ENCODE results near the gene PNLIPRP2.

- no peak for TF ChIP-seq SMC3 (IDR thresholded peaks at IDR 0.05; ENCODE audit: low read depth, low read length)
- no peak for TF ChIP-seq EP300 (IDR thresholded peaks at IDR 0.05; ENCODE audit: borderline replicate concordance in 1 of 2, low read depth in 1 of 2, low read length in 1 of 2)
- no peak for TF ChIP-seq CTCF (IDR thresholded peaks at IDR 0.05)
- TF ChIP-seq NRF1 (IDR thresholded peaks at IDR 0.05; ENCODE audit: low read depth, low read length): no peak
Observed at GRCh38 chr10:116653885-116654284, 33.1 kb downstream of the PNLIPRP2 start.
